DND-41 (cell line): ENCODE measurements around the gene SMARCD3.

ENCODE experiments used
- EZH2 ChIP-seq: IDR thresholded peaks from 3 replicates; pipeline ENCODE4 v1.6.1; 2012; ENCODE audit warnings: borderline replicate concordance, low read depth, mild to moderate bottlenecking, moderate library complexity, low read length, inconsistent platforms; ENCODE audit not compliant: severe bottlenecking
- TF ChIP-seq, protein P1 (sequence below): IDR thresholded peaks from 2 replicates; pipeline ENCODE4 v1.5.1; 2012; ENCODE audit warnings: borderline replicate concordance, low read length, moderate library complexity, mild to moderate bottlenecking; ENCODE audit not compliant: poor library complexity, severe bottlenecking; ENCODE audit errors: extremely low read depth

DNA sequence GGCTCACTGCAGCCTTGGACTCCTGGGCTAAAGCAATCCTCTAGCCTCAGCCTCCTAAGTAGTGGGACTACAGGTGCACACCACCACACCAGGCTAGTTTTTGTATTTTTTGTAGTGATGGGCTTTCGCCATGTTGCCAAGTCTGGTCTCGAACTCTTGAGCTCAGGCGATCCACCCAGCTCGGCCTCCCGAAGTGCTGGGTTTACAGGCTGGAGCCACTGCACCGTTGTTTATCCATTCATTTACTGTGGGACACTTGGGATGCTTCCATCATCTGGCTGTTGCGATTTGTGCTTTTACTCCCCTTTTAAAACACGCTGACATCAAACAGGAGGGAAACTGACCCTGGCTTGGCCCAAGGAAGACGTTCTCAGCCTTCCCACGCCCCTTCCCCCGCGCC, 30.5 kb upstream of the SMARCD3 start:
- TF ChIP-seq, protein P1, sequence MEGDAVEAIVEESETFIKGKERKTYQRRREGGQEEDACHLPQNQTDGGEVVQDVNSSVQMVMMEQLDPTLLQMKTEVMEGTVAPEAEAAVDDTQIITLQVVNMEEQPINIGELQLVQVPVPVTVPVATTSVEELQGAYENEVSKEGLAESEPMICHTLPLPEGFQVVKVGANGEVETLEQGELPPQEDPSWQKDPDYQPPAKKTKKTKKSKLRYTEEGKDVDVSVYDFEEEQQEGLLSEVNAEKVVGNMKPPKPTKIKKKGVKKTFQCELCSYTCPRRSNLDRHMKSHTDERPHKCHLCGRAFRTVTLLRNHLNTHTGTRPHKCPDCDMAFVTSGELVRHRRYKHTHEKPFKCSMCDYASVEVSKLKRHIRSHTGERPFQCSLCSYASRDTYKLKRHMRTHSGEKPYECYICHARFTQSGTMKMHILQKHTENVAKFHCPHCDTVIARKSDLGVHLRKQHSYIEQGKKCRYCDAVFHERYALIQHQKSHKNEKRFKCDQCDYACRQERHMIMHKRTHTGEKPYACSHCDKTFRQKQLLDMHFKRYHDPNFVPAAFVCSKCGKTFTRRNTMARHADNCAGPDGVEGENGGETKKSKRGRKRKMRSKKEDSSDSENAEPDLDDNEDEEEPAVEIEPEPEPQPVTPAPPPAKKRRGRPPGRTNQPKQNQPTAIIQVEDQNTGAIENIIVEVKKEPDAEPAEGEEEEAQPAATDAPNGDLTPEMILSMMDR = no peak
- no peak for TF ChIP-seq EZH2
